ENCODE results near the gene PTPRCAP.
"Not testable (repeated sequence)": the region's sequence is repeated elsewhere in the genome, so short reads cannot be mapped to it uniquely, and the experiment has no call there.

PTPRCAP gene

DNA sequence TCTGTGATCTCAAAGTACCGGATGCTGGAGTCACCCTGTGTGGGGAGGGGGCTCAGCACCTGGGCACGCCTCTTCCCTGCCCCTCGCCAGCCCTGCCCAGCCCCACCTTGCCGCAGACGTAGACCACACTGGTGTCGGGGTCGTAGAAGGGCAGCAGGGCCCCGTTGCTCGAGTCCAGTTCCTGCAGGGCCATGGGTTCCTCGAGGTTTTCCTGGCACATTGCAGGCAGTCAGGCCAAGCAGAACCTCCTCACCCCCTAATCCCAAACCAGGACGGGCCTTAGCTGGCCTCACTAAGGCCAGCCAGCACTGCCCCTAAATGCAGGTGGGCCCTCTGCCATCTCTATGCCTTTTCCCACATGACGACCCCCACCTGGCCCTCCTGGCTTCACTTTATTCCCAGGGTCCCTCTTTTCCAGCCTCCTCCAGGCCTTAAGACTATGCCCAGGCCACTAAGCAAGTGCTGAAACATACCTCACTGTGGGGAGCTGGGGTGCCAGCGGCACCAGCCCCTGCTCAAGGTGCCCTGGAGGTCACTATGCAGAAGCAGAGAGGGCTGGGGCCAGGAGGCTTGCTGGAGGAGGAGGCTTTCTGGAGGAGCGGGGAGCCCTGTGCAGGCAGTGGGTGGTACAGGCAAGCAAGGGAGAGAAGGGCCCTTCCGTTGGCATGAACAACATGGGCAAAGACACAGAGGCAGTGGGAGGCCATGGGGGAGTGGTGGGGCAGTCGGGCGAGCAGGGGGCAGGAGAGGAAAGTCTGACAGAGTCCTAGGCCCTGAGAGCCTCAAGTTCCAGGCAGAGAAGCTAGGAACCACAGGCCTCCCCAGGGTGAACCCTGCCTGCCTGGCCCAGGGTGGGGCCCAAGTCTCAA lies 3.0 kb upstream of the PTPRCAP start:
- FAIRE-seq: no peak

DNA sequence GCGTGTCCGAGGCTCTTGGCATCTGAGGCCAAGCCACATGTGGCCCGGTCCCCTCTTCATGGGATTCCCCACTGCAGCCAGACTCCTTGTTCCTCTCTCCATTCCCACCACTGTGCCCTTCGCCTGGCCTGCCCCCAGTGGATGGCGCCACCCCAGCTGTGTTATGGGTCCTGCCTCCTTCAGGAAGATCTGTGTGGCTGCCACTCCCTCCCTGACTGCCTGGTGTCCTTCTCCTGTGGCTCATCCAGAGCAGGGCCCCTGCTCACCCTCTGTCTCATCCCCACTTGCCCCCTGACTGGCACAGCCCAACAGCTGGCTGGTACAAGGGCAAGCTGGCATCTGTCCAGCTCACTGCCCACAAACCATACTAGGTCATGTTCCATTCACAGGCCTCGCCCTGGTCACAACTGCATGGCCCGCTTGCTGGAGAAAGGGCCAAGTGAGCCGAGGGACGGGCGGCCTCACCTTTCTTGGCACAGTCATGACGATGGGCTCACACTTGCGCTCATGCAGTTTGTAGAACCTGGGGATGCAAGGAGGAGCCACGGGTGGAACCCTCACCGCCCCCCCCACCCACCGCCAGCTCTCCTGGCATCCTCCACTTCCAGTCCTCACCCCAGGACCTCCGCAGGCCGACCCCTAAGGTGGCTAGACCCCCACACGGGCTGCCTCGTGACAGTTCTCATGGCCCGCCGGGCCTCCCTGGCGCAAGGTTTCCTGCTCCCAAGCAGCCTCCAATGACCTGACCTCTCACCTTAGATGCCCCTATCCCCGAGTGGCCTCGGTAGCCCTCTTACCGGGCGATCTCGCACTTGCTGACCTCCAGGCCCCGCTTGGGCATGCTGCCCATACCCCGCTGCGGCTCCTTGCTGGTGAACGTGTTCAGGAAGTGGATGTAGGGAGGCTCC lies 2.1 kb upstream of the PTPRCAP start:
- no peak for FAIRE-seq

DNA sequence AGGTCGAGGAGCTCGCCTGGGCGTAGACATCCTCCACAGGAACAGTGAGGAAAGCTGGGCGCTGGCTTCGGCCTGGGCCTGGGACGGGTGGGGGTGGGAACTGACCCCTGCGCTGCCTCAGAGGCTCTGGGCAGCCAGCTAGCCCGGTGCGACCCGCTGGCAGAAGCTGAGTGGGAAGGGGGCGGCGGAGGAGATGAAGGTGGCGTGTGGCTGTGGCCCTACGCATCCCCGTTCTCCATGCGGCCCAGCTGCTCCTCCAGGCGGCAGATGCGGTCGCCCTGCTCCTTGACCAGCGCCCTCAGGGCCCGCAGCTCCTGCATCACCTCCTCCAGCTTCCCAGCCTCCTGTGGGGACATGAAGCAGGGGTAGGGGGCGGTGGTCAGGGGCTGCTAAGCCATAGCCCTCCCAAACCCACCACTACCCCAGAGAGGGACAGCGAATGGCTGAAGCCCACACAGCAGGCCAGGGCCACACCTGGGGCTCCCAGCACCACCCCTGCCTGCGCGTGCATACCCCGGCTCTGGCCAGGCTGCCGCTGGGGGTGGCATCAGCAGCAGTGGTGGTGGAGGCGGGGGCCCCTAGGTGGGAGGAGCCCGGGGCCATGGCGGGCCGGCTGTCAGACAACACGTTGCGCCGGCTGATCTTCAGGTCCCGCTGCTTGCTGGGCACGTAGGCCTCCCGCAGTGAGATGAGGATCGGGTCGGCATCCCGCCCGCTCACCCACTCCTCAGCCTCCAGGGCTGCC lies 848 bp upstream of the PTPRCAP start:
- no peak for FAIRE-seq

DNA sequence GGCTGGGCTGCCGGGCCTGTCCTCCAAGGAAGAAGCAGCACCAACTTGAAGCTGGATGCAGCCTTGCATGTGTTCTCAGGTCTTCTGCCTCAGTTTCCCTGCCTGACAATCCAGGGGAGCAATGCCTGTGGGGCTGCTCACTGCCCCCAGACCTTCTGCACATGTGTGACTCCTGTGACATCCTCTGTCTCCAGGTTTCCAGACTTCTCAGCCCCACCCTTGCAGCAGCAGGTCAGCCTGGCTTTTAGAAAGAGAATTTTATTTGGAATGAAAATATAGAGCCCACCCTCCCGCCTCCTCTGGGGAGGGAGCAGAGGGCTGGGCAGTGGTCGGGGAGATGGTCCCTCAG lies 301 bp upstream of the PTPRCAP start:
- no peak for FAIRE-seq

DNA sequence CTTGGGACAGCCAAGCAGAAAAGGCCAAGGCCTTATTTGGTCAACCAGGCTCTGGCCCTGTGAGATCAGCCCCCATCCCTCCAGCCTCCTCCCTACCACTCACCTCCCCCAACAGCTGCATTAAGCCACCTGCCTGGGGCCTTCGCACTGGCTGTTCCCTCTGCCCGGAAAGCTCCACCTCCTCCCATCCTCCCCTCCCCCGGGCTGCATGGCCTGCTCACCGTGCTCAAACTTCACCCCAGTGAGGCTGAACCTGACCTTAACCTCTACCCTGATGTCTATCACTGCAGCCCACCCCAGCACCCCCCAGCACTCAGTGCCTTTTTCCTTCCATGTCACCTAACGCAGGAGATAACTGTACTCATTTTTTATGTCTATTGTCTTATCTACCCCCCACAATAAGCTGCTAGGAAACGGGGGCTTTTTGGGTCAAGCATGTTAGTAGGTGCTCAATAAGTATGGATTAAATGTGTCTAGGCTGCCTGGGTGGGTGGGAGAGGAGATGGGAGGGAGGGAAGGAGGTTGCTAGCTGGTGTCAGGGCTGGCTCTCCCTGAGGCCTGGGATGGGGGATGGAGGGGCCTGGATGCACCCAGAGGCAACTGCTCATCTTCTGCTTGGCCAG lies 912 bp downstream of the PTPRCAP start:
- no peak for FAIRE-seq

DNA sequence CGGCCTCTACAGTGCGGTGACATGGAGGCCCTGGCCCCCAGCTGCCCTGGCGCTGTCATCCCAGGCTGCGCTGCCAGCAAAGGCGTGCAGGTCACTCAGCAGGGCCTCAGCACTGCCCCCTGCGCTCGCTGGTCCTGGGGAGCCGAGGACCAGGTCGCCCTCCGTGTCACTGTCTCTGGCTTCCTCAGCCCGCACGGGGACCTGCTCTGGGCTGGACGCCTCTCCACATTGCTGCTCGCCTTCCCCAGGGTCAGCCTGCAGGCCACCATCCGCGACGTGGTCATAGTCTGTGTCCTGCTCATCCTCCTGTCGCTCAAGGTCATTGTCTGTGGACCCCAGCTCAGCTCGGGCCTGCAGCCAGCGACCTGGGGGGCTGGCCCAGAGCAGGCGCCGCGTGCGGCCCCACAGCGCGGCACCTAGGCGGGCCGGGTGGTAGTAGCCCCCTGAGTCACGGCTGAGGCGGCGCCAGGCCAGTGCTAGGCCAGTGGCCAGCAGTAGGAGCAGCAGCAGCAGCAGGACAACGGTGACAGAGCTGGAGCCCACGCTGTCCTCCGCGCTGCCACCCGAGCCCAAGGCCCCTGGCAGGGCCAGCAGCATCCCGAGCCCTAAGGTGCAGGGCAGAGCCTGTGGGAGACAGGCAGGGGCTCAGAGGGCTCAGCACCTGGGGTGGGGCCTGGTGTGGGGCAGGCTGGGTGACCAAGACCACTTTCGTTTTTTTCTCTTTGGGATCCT lies 1.6 kb downstream of the PTPRCAP start:
- FAIRE-seq: no peak

DNA sequence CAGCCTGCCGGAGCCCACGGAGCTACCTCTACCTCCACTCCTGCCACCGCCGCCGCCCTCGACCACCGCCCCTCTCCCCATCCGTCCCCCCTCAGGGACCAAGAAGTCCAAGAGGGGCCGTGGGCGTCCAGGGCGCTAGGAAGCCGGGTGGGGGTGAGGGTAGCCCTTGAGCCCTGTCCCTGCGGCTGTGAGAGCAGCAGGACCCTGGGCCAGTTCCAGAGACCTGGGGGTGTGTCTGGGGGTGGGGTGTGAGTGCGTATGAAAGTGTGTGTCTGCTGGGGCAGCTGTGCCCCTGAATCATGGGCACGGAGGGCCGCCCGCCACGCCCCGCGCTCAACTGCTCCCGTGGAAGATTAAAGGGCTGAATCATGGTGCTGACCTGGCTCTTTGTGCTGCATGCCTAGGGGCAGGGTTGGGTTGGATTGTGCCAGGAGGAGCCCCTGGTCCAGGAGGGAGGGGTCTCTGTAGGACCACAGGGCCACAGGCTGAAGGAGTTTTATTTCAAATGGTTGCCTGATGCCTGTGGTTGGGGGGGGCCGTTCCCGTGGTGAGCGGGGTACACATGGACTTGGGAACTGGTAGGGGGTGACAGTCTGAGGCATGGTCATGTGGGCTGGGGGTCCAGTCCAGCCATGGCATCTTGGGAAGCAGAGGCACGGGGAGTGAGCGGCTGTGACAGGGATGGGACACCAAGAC lies 2.3 kb downstream of the PTPRCAP start:
- no peak for FAIRE-seq

DNA sequence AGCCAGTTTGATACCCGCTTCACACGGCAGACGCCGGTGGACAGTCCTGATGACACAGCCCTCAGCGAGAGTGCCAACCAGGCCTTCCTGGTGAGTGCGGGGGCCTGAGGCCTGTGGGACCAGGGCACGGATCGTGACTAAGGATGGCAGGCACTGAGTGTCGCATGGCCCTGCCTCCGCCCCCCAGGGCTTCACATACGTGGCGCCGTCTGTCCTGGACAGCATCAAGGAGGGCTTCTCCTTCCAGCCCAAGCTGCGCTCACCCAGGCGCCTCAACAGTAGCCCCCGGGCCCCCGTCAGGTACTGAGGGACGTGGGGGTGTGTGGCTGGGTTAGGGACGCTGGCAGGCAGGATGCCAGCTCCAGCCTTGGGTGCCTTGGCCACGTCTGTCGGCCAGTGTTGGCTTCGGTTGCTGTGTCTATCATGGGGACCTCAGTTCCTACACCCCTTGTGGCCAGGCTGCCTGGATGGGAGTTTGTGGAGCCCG lies 3.0 kb downstream of the PTPRCAP start:
- no peak for FAIRE-seq

DNA sequence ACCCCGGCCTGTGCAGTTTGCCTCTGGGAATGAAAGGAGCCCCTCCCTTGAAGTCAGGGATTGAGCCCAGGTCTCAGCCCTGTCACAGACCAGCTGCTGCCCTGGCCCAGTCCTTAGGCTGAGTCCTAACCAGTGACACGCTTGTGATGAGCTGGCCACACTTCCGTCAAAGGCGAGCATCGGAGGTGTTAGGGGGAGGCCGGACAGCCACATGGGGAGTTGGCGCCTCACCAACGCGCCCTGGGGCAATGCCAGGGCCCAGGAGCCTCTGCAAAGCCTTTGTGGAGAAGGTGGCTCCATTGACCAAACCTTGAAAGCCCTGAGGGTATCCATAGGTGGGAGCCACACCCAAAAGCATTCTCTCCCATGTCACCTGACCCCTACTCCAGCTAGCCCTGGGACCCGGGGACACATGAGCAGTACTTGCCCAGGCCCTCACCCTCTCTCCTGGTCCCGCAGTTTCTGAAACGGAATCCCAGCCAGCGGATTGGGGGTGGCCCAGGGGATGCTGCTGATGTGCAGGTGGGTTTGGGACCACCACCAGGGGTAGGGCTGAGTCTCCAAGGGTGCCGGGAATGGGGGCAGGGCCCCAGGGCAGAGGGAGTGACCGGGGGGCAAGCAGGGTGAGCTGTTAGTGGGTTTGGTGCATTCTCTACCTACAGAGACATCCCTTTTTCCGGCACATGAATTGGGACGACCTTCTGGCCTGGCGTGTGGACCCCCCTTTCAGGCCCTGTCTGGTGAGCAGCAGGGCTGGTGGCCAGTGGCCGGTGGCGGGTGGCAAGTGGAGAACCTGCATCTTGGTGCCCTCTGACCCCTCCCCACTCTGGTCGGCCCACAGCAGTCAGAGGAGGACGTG lies 3.7 kb downstream of the PTPRCAP start:
- FAIRE-seq: no peak

DNA sequence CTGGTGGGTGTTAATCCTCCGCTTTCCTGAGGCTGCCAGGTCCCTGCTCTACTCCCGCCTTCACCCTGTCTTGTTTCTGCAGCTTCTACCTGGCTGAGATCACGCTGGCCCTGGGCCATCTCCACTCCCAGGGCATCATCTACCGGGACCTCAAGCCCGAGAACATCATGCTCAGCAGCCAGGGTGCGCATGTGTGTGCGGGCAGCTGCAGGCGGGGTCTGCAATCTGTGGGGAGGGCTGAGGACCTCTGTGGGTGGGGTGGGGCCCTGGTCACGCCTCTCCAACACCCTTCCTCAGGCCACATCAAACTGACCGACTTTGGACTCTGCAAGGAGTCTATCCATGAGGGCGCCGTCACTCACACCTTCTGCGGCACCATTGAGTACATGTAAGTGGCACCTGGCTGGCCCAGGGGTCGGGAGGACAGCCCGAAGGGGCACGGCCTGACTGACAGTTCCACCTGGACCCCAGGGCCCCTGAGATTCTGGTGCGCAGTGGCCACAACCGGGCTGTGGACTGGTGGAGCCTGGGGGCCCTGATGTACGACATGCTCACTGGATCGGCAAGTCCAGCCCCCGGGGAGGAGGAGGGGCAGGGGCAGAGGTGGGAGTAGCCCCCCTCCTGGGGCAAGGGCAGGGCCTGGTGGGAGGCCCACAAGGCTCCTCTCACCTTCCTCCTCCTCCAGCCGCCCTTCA lies 4.7 kb downstream of the PTPRCAP start:
- FAIRE-seq: no peak

DNA sequence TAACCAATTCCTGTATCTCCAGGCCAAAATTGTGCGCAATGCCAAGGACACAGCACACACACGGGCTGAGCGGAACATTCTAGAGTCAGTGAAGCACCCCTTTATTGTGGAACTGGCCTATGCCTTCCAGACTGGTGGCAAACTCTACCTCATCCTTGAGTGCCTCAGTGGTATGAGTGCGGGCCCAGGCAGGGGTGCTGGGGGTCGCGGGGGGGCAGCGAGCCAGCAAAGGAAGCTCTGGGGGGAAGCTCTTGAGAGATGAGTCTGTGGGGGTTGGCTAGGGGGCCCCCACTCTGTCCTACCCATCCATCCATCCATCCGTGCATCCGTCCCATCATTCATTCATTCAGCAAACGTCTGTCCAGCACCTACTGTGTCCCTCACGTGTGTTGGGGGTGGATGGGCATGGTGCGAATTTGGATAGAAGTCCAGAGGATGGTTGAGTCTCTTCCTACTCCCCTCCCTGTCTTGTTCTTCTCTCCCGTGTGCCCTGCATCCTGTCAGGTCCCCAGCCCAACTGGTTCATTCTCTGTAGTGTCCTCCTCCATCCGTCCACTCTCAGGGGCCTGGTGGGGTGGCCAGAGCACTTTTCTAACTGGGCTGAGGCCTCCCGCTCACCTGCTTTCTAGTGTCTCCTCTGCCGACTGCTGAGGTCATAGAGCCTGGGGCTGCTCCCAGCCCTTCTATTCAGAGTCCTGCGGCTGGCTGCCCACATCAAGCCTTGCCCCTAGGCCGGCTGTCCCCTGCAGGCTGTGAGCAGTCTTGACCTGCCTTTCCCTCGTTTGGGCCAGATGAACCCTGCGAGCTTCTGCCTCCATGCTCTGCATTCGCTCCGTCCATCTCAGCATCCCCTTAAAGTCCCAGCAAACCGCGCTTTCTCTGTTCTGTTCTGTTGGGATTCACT lies 5.9 kb downstream of the PTPRCAP start:
- FAIRE-seq: no peak

DNA sequence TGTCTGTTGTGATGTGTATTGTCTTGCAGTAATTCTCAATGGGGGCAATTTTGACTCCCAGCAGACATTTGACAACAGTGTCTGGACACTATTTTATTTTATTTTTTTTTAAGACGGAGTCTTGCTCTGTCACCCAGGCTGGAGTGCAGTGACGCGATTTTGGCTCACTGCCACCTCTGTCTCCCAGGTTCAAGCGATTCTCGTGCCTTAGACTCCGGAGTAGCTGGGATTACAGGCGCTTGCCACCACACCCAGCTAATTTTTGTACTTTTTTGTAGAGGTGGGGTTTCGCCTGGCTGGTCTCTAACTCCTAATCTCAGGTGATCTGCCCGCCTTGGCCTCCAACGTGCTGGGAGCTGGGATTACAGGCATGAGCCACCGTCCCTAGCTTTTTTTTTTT lies 7.8 kb downstream of the PTPRCAP start:
- no peak for FAIRE-seq

DNA sequence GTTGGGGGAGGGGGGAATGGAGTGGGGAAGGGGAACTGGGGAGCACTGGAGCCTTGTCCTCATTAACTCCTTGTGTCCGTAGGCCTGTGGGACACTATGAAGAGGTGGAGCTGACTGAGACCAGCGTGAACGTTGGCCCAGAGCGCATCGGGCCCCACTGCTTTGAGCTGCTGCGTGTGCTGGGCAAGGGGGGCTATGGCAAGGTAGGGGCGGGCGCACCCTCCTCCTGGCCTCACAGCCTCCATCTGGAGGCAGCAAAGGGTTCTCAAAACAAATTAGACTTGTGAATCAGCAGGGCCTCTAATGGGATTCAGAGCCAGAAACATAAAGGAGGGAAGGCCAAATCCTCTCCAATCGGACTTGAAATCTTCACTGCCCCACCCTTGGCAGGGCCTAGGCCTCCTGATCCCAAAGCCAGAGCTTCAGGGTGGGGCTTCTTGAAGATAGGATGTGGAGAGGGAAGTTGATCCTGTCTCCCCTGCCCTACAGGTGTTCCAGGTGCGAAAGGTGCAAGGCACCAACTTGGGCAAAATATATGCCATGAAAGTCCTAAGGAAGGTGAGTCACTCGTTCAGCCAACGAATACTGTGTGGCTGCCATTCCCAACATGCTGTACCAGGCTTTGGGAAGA lies 8.3 kb downstream of the PTPRCAP start:
- no peak for FAIRE-seq

DNA sequence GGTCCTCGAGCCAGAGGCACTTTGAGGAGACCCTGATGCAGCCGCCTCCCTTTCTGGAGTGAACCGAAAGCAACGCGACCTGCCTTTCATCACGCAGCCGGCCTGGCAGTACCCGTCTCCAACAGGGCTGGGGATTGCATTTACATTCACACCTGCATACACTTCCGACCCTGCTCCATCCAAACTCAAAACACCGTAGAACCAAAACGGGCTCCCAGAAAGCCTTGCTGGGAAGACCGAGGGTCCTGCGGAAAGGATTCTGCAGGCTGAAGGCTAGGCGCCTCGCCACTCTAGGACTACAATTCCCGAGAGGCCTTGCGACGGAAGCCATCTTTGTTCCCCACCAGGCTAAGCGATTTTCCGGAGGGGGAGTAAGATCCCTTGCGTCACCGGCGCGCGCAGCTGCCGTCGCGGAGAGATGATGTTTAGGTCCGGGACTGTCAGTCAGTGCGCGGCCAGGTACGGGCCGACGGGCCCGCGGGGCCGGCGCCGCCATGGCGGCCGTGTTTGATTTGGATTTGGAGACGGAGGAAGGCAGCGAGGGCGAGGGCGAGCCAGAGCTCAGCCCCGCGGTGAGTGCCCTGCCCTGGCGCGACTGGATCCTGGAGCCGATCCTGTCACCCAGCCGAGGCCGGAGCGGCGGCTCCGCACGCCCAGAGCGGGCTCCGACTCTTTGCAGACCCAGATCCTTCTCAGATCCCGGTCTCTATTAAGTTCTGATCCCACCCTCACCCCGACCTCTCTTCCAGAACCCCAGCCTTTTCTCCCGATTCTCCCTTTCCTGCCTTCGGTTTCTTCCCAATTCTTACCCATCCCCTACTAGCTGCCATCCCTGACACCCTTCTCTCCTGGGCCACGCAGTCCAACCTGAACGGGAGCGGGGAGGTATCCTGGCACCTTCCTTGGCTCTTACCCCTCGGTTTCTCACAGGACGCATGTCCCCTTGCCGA lies 9.2 kb downstream of the PTPRCAP start, which contains the start of gene RPS6KB2:
Gene RPS6KB2, plus strand, starts transcription at position 443 of the 950 bp plus-strand sequence. Its CDS starts 52 bp downstream, at position 495.
- peak; percentile 87 for FAIRE-seq

DNA sequence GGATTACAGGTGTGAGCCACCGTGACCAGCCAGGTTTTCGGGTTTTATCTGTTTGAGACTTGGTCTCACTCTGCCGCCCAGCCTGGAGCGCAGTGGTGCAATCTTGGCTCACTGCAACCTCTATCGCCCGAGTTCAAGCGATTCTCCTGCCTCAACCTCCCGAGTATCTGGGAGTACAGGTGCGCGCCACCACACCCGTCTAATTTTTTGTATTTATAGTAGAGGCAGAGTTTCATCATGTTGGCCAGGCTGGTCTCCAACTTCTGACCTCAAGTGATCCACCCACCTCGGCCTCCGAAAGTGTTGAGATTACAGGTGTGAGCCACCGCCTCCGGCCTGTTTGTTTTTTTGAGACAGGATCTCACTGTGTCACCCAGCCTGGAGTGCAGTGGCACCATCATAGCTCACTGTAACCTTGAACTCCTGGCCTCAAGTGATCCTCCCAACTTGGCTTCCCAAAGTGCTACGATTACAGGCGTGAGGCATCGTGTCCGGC lies 10.1 kb downstream of the PTPRCAP start:
- FAIRE-seq: not testable (repeated sequence)

DNA sequence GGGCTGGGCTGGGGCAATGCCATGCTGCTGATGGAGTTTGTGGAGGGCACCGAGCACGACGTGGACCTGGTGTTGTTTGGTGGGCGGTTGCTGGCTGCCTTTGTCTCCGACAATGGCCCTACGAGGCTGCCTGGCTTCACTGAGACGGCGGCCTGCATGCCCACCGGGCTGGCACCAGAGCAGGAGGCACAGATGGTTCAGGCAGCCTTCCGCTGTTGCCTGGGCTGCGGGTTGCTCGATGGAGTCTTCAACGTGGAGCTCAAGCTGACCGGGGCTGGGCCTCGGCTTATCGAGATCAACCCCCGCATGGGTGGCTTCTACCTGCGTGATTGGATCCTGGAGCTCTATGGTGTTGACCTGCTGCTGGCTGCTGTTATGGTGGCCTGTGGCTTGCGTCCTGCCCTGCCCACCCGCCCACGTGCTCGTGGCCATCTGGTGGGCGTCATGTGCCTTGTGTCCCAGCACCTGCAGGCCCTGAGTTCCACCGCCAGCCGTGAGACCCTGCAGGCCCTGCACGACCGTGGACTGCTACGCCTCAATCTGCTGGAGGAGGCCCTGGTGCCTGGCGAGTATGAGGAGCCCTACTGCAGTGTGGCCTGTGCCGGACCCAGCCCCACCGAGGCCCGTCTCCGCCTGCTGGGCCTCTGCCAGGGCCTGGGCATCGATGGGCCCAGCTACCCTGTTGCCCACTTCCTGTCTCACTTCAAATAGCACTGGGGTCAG lies 13.4 kb downstream of the PTPRCAP start:
- no peak for FAIRE-seq

All from endometrium (tissue), 2 donors.